Large intestine (tissue), 3 donors: ENCODE results near the gene WNT8B. TPM values are rescaled to one million over a fixed set of nuclear protein-coding genes. Genes with fewer than 3 reads are reported as not detected.

Experiments
- DNase-seq, 2 donors: peaks; one replicate each; pipeline versions ENCODE4 v3.0.0 to v3.0.0-alpha.2; 2013
- H3K27ac ChIP-seq: one replicate; pipeline ENCODE4 v1.5.1; 2013; ENCODE audit warnings: low read length
- H3K27me3 ChIP-seq: 2 replicates; pipeline ENCODE4 v1.6.1; 2013; ENCODE audit warnings: low read length; ENCODE audit not compliant: control insufficient read depth, insufficient read depth
- H3K36me3 ChIP-seq: 2 replicates; pipeline ENCODE4 v1.6.1; 2013; ENCODE audit warnings: low read length; ENCODE audit not compliant: control insufficient read depth, insufficient read depth
- H3K4me1 ChIP-seq: one replicate; pipeline ENCODE4 v1.6.1; 2013; ENCODE audit warnings: low read length; ENCODE audit not compliant: control insufficient read depth, insufficient read depth
- H3K4me3 ChIP-seq: one replicate; pipeline ENCODE4 v1.5.1; 2013; ENCODE audit warnings: low read length
- H3K9me3 ChIP-seq: one replicate; pipeline ENCODE4 v1.6.1; 2013; ENCODE audit warnings: mild to moderate bottlenecking, low read depth, low read length, moderate library complexity; ENCODE audit not compliant: control insufficient read depth
- WGBS: methylation state at CpG from one replicate; pipeline ENCODE4 v1.1.5; 2013; ENCODE audit warnings: low lambda C conversion rate; ENCODE audit not compliant: insufficient coverage; 5-methylcytosine and 5-hydroxymethylcytosine counted together
- polyA plus RNA-seq: library from polyadenylated mRNA; unstranded; fragments of 120-200 nt; gene quantifications from one replicate; pipeline ENCODE4 v1.2.1, GENCODE V29; 2013

Gene WNT8B
- polyA plus RNA-seq, 1 donor: 0.09 TPM

GRCh38 chr10:100516847-100517246 is 54.0 kb downstream of the WNT8B start:
- no peak for DNase-seq
- Histone ChIP-seq H3K9me3 (no peaks in the 10 kb centered on the region), H3K27ac (no peak overlapping the region)

DNA sequence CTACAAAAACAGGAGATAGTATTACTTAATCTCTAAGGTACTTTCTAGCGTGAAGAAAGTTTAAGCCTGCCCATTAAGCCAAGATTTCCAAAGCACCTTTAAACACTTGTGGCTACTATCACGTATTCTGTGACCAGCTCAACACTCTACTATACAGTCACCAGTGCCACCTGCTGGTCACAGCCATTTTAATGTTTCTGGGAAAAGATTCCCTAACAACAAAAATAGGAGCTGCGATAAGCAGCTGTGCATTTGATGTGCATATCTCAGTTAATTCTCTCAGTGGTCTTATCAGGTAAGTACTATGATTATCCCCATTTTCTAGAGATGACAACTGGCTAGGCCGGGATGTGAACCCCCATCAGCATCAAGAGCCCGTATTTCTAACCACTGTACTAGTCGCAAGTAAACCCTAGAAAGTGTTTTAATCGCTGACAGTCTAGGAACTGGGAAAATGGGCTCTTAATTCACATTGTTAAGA is 56.0 kb downstream of the WNT8B start:
- Histone ChIP-seq H3K9me3 (no peaks in the 10 kb centered on the region), H3K4me3 (no peak overlapping the region), H3K27me3 (peaks cover 16% of the 10 kb centered on the region), H3K4me1 (peaks cover 6% of the 10 kb centered on the region), H3K36me3 (peaks cover 10% of the 10 kb centered on the region), H3K27ac (no peak overlapping the region)
- 0% methylated on average over 1 of the region's 7 CpGs for WGBS
- peak; percentile 37 to 53 for DNase-seq

More at GRCh38 chr10:100516847-100517246, 54.0 kb downstream of the WNT8B start:
- H3K4me1 ChIP-seq: peaks cover 6% of the 10 kb centered on the region
- peaks cover 16% of the 10 kb centered on the region for H3K27me3 ChIP-seq
- no peak overlapping the region for H3K4me3 ChIP-seq
- H3K36me3 ChIP-seq: no peaks in the 10 kb centered on the region
- no CpG with 5 or more reads among the region's 2 CpGs for WGBS

DNA sequence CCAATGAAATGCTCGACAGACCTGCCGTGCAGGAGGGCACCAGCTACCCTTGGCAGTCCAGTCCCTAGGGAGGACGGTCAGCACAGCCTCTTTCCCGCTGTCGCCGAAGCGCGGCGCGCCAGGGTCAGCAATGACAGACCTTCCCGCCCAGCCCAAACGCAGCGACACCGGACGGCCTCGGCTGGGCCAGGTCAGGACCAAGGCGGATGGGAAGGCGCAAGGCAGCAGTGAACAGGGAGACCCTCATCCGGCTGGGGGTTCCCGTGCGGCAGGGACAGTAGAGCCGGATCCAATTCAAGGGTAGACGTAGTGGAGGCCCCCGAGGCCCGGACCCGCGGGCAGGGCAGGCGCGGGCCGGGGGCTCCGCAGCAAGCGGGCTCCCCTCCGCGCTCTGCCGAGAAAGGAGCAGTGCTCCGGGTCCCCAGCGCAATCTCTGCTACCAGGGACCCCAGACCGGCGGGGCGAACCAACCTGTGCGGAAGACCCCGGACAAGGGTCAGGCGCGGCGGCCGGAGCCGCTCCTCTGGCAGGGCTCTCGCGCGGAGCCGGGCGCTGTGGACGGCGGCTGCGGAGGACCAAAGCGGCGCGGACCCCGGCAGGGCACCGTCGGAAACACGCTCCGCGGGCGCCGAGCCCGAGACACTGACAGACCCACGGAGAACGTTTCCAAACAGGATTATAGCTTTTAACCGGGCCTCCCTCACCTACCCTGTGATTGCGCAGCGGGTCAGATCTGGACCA is 56.7 kb downstream of the WNT8B start, which contains the start of gene SEC31B:
TSS of gene SEC31B (minus strand) at position 551 of the 741 bp plus-strand sequence. CDS start 2,909 bp downstream, outside the sequence.
- Histone ChIP-seq H3K27ac (no peak within 1 kb of the TSS), H3K4me3 (peak within 1 kb of the TSS; percentile 23)
- DNase-seq: peak in 1 of 2 donors; percentile 33

DNA sequence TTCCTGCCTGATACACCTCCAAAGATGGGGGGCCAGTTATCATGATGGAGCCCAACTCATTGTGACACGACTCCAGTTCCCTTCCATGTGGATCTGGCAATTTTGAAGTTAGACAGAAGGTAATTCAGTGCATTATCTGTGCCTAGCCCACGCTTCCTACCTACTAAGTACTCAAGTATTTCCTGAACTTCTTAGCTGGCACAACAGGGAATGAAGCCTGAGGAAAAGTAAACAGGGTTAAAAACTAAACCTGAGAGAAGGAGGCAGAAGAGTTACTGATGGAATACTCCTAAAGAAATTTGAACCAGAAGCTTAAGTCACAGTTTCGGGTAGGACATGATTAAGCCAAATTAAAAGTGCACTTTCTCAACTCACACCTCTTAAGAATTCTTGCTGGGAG is 58.0 kb downstream of the WNT8B start:
- Histone ChIP-seq H3K4me3 (no peak overlapping the region), H3K9me3 (no peaks in the 10 kb centered on the region), H3K4me1 (peaks cover 6% of the 10 kb centered on the region), H3K27me3 (peaks cover 16% of the 10 kb centered on the region), H3K27ac (no peak overlapping the region), H3K36me3 (peaks cover 24% of the 10 kb centered on the region)
- no CpG with 5 or more reads among the region's 3 CpGs for WGBS
- no peak for DNase-seq

More for the DNA sequence above, 56.7 kb downstream of the WNT8B start, which contains the start of gene SEC31B:
- peaks cover 16% of the 10 kb centered on the region for H3K27me3 ChIP-seq
- H3K36me3 ChIP-seq: peaks cover 16% of the 10 kb centered on the region
- H3K4me1 ChIP-seq: peaks cover 6% of the 10 kb centered on the region
- WGBS: no CpG with 5 or more reads among the region's 72 CpGs
- H3K9me3 ChIP-seq: no peaks in the 10 kb centered on the region

- peaks cover 6% of the 10 kb centered on the region for H3K4me1 ChIP-seq
- no peaks in the 10 kb centered on the region for H3K9me3 ChIP-seq
- peaks cover 16% of the 10 kb centered on the region for H3K27me3 ChIP-seq
- no peak for DNase-seq
- peaks cover 39% of the 10 kb centered on the region for H3K36me3 ChIP-seq
- WGBS: 82% methylated on average over 2 of the region's 5 CpGs
- H3K27ac ChIP-seq: no peak overlapping the region
- H3K4me3 ChIP-seq: no peak overlapping the region
Measured at GRCh38 chr10:100522107-100522801, 59.4 kb downstream of the WNT8B start.

GRCh38 chr10:100522945-100523344 is 60.1 kb downstream of the WNT8B start:
- no peak overlapping the region for H3K4me3 ChIP-seq
- H3K27me3 ChIP-seq: peaks cover 16% of the 10 kb centered on the region
- peaks cover 6% of the 10 kb centered on the region for H3K4me1 ChIP-seq
- H3K36me3 ChIP-seq: peaks cover 40% of the 10 kb centered on the region
- no CpG with 5 or more reads among the region's 9 CpGs for WGBS
- H3K27ac ChIP-seq: no peak overlapping the region
- H3K9me3 ChIP-seq: no peaks in the 10 kb centered on the region
- DNase-seq: no peak

GRCh38 chr10:100524206-100524605 is 61.4 kb downstream of the WNT8B start:
- Histone ChIP-seq H3K4me3 (no peak overlapping the region), H3K27me3 (peaks cover 11% of the 10 kb centered on the region), H3K4me1 (peaks cover 11% of the 10 kb centered on the region), H3K27ac (no peak overlapping the region), H3K9me3 (no peaks in the 10 kb centered on the region), H3K36me3 (peaks cover 40% of the 10 kb centered on the region)
- WGBS: no CpG with 5 or more reads among the region's 6 CpGs
- DNase-seq: no peak

- DNase-seq: no peak
- Histone ChIP-seq H3K27ac (no peak overlapping the region), H3K27me3 (peaks cover 7% of the 10 kb centered on the region), H3K4me3 (no peak overlapping the region), H3K4me1 (peaks cover 9% of the 10 kb centered on the region), H3K9me3 (no peaks in the 10 kb centered on the region), H3K36me3 (peaks cover 40% of the 10 kb centered on the region)
- no CpG with 5 or more reads among the region's 2 CpGs for WGBS
Measured at GRCh38 chr10:100524638-100525037, 61.8 kb downstream of the WNT8B start.

- H3K4me1 ChIP-seq: peaks cover 13% of the 10 kb centered on the region
- no peaks in the 10 kb centered on the region for H3K27me3 ChIP-seq
- H3K27ac ChIP-seq: no peak overlapping the region
- peaks cover 35% of the 10 kb centered on the region for H3K36me3 ChIP-seq
- H3K9me3 ChIP-seq: no peaks in the 10 kb centered on the region
- DNase-seq: no peak
- WGBS: 66% methylated on average over 4 of the region's 7 CpGs
- H3K4me3 ChIP-seq: peak overlapping the region; percentile 94
Measured at GRCh38 chr10:100528123-100528886, 65.5 kb downstream of the WNT8B start.

DNA sequence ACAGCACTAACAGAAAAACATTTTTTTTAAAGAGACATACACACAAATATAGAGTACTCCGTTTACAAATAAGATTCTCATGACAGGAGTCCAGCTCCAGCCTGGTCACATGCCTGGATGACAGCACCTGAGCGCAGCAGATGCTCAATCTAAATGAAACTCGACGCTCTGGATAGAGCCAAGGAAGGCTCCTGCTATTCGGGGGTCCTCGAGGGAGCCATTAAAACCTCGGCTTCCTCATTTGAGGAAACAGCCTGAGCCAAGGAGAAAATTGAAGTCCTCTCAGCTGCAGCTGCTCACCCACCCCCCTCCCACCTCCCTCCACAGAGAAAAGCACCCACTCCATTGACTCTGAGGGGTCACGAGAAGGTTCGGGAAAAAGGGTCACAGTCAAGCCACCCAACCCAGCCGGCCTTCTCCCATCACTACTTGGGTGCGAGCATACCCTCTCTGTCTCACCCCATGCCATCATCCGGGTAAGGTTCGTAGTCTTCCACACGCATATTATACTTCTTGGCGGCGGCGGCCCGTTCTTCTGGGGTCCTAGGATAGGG is 66.2 kb downstream of the WNT8B start:
- WGBS: no CpG with 5 or more reads among the region's 18 CpGs
- Histone ChIP-seq H3K27ac (peak overlapping the region; percentile 37), H3K36me3 (peaks cover 28% of the 10 kb centered on the region), H3K4me1 (peaks cover 13% of the 10 kb centered on the region), H3K27me3 (no peaks in the 10 kb centered on the region), H3K4me3 (peak overlapping the region; percentile 94), H3K9me3 (no peaks in the 10 kb centered on the region)
- peak in 1 of 2 donors; percentile 46 for DNase-seq
